DMS 273 (cell line): ENCODE measurements around the gene WFIKKN2.

Experiments used
- DNase-seq: peaks from one replicate; lab custom pipeline; 2025; ENCODE audit not compliant: unreplicated experiment; lab: John Stamatoyannopoulos, UW

Gene WFIKKN2

GRCh38 chr17:50833510-50834428 lies 1.6 kb upstream of the WFIKKN2 start:
- no peak for DNase-seq

- DNase-seq = peak; percentile 76
Observed at GRCh38 chr17:50834429-50835300, 721 bp upstream of the WFIKKN2 start.

DNA sequence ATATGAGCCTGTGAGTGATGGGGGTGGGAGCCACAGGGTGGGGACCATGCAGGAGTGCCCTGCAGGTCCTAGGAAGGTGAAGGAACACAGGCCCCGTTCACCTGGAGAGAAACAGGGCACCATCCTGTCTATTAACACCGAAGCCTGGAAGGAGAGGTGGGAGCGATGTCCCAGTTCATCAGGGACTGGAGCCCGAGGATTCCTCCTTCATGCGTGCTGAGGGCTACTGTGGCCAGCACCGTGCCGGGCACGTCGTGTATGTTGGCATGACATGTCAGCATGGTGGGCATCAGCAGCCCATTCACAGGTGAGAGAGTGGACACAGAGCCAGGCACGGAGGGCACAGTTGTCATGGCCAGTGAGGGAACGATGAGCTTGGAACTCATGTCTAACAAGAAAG lies 1.4 kb downstream of the WFIKKN2 start:
- DNase-seq = no peak

DNA sequence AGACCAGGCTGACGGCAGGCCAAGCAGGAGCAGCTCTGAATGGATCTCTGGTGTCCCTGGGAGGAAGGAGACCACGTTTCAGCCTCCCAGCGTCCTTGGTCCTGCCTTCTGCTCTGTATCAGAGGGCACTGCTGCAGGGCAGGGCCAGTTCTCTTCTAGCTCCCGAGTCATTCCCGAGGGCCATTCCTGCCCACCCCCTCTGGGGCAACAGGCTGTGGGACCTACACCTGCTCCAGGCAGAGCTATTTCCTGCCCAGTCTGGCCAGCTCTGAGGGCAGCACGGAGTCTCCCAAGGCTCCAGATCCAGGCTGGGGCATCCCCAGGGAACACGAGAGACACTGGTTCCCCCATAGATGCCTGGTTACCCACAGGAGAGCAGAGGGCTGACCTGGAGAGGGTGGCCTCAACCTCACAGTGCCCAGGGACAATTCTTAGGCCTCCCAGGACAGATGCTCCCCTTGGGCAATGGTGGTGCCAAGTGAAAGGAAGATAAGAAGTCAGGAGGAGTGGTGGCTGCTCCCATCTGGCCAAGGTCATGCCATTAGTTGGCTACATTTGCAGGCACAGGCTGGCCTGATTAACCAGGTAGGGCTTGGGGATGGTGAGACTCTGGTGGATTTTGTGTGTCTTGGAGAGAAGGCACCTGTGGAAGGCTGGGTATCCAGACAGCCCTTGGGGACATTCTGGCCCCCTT lies 2.0 kb downstream of the WFIKKN2 start:
- DNase-seq = no peak

DNA sequence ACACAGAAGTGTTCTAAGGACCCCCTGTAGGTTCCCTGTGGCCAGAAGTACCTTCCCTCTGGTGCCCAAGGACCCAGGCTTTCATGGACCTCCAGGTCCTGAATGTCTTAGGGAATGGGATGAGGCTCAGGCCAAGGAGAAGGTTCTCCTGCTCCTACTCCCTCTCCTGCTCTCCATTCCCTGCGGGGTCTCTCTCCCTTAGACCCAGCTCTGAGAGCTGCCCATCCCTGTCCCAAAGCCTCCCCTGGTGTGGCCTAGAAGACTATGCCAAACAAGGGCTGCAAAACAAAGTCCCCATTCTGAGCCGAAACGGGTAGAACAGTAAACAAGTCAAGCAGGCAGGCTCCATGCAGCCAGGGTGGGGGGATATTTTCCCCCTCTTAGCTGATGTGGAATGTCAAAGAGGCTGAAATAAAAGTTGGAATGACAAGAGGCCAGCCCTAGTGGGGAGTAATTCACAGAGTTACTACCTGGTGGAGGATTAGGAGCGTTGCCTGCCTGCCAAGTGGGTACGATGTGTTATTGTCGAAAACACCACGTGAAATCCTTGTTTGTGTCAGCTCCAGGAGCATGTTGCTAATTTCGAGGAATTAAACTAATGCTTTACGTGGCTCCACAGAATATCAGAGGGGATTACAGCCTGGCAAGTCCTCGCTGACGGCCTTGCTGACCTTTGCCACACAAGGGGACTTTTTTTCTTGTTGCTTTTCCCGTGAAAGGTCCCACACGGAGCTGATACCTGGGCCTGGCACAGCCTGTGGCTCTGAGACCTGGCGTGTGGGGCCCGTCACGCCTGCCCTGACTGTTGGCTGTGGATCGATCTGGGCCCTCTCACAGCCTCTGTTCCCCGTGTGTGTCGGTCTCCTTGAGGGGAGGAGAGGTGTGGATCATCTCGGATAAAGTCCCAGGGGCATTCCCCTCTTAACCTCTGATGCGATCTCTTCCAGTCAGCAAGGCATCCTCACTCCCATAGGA lies 2.9 kb downstream of the WFIKKN2 start:
- no peak for DNase-seq

DNA sequence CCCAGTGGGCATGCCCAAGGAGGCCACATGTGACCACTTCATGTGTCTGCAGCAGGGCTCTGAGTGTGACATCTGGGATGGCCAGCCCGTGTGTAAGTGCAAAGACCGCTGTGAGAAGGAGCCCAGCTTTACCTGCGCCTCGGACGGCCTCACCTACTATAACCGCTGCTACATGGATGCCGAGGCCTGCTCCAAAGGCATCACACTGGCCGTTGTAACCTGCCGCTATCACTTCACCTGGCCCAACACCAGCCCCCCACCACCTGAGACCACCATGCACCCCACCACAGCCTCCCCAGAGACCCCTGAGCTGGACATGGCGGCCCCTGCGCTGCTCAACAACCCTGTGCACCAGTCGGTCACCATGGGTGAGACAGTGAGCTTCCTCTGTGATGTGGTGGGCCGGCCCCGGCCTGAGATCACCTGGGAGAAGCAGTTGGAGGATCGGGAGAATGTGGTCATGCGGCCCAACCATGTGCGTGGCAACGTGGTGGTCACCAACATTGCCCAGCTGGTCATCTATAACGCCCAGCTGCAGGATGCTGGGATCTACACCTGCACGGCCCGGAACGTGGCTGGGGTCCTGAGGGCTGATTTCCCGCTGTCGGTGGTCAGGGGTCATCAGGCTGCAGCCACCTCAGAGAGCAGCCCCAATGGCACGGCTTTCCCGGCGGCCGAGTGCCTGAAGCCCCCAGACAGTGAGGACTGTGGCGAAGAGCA lies 4.4 kb downstream of the WFIKKN2 start:
- DNase-seq = no peak

DNA sequence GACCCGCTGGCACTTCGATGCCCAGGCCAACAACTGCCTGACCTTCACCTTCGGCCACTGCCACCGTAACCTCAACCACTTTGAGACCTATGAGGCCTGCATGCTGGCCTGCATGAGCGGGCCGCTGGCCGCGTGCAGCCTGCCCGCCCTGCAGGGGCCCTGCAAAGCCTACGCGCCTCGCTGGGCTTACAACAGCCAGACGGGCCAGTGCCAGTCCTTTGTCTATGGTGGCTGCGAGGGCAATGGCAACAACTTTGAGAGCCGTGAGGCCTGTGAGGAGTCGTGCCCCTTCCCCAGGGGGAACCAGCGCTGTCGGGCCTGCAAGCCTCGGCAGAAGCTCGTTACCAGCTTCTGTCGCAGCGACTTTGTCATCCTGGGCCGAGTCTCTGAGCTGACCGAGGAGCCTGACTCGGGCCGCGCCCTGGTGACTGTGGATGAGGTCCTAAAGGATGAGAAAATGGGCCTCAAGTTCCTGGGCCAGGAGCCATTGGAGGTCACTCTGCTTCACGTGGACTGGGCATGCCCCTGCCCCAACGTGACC lies 5.0 kb downstream of the WFIKKN2 start:
- DNase-seq = no peak

DNA sequence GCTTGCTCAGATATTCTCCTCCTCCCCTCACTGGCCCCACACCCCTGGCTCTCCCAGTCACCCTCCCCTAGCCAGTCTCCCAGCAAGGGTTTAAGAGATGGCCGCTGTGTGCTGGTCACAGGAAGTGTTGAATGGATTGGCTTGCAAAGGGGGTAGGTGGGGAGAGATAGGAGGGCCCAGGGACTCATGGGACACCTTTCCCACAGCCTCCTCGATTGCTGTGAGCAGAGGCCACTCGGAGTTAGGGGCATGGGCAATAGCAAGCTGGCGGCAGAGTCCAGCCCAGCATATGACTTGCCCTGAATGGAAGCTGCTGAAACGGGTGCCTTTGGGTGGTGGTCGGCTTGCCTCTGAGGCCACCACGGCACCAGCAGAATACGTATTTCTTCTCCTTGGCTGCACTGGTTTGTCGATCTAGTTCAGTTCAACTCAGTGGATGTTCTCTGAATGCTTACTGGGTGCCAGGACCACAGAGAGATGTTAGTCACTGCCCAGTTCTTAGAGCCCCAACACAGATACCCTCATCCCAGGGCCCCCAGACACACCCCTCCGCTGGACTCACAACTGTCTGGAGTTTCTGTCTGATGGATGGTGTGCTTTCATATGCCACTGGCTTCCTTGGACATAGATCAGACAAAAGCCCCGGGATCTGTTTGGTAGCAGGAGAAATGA lies 6.0 kb downstream of the WFIKKN2 start:
- DNase-seq = no peak

DNA sequence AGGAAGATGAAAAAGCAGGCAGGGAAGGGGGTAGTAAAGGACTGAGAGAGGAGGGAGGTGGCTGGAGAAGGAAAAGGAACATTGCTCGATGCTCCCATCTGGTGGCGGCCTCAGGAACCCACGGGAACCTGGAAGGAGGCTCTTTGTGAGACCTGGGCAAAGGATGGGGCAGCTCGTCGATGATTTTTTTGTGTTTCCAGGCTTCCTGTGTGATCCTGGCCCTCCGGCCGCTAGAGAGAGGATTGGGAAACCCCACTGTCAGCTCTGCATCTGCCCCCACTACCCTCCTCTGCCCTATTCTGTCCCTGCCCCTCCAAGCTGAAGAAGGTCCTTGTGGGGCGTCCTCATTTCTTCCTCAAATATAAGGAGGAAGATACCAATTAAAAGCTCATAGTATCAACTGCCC lies 6.6 kb downstream of the WFIKKN2 start:
- DNase-seq = peak; percentile 86

GRCh38 chr17:50842506-50843149 lies 7.2 kb downstream of the WFIKKN2 start:
- DNase-seq = no peak

DNA sequence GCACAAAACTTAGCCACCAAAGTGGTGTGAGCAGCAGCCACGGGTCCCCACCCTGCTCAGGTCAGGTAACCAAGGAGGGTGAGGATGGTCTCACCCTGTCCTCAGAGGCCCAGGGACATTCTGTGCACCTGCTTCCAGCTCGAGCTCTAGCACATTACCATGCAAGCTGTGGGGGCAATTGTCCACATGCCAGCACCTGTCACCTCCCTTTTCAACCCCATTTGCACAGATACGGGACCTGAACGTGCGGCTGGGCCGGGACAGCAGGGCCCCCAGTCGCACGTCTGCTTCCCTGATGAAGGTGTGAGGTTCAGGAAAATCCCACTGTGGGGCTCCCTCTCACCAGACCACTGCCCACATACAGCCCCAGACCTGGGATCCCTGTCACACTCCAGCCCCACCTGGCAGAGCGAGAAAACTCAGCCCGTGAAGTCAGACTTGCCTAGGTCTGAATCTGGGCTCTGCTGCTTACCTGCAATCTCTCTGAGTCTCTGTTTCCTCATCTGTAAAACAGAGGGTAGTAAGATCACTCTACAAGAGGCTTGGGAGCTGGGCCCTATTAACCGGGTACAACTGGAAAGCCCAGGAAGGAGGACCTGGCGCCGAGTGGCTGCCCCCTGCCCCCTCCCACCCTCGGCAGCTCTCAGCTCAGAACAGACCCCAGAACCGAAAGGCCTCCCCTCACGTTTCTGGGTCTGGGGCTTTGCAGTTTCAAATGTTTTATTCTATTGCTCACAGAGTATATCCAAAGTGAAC lies 7.9 kb downstream of the WFIKKN2 start:
- DNase-seq = no peak

DNA sequence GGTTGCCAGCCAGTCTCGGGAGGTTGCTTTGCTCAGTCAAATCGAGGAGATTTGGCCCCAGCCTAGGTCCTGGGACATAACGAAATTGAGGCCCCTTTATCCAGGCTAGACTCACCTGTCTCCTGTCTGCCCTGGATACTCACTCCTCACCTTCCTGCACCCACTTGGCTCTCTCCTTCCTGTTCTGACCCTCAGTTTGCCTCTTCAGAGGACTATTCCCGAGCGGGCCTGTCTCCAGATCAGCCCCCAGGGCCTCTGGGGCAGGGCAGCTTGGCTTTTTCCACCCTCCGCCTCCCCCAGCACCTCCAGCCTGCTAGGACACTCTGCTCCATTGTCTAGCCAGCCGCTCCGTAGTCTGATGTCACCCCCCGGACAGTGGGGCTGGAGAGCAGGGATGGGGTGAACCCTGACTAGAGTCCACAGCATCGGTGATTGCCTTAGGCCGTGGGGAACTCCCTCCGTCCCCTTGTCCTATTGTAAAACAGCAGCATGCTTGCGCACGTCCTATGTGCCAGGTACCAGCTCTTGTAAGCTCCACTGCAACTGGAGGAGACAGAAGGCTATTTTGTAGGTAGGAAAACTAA lies 8.8 kb downstream of the WFIKKN2 start:
- no peak for DNase-seq

GRCh38 chr17:50845240-50846147 lies 10.1 kb downstream of the WFIKKN2 start:
- DNase-seq = no peak

DNA sequence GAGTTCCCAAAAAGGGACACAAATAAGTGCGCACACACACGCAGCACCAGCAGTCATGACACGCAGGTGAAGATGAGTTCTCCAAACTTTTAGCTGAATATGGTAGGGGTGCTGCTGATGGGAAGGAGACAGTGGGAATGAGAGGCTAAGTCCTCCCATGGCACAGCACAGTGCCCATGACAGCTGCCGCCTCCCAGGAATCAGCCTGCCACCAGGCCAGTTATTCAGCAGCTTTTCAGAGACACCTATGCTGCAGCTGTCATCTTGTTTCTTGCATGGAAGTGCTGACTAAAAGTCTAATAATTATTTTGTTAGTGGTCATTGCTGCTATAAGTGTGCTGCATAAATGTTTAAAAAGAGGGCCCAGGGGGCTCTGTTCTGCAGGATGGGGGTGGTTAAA lies 12.2 kb downstream of the WFIKKN2 start:
- DNase-seq = peak; percentile 22

- DNase-seq = no peak
Observed at GRCh38 chr17:50848039-50848438, 12.7 kb downstream of the WFIKKN2 start.

DNA sequence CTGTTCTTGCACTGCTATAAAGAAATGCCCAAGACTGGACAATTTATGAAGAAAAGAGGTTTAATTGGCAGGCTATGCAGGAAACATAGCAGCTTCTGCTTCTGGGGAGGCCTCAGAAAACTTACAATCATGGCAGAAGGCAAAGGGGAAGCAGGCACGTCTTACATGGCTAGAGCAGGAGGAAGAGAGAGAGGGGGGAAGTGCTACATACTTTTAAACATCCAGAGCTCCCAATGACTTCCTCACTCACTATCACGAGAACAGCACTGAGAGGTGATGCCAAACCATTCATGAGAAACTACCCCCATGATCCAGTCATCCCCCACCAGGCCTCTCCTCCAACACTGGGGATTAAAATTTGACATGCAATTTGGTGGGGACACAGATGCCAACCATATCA lies 13.3 kb downstream of the WFIKKN2 start:
- DNase-seq = no peak
